Fibroblast of lung (primary cell): Measurements from ENCODE around the gene SPEN. TPM values are rescaled to one million over a fixed set of nuclear protein-coding genes. Genes with fewer than 3 reads are reported as not detected.

Experiments
- DNase-seq, 2 donors: peaks; one replicate each; pipeline versions ENCODE4 v3.0.0 to v3.0.0-alpha.2; 2010; ENCODE audit warnings: low read depth in 2 of 2
- H2AFZ ChIP-seq: 2 replicates; pipeline ENCODE4 v1.5.1; 2012; ENCODE audit warnings: low read length, control low read depth, inconsistent platforms
- H3K27ac ChIP-seq: 2 replicates; pipeline ENCODE4 v1.5.1; 2011; ENCODE audit warnings: low read length, control low read depth; ENCODE audit not compliant: insufficient read depth
- H3K27me3 ChIP-seq: 2 replicates; pipeline ENCODE4 v1.5.1; 2011; ENCODE audit warnings: mild to moderate bottlenecking, low read length; ENCODE audit not compliant: control insufficient read depth, insufficient read depth
- H3K36me3 ChIP-seq: 2 replicates; pipeline ENCODE4 v1.5.1; 2011; ENCODE audit warnings: low read length; ENCODE audit not compliant: control insufficient read depth, insufficient read depth
- H3K4me1 ChIP-seq: 2 replicates; pipeline ENCODE4 v1.5.1; 2011; ENCODE audit warnings: low read length; ENCODE audit not compliant: control insufficient read depth, insufficient read depth; ENCODE audit errors: extremely low read depth
- H3K4me2 ChIP-seq: 2 replicates; pipeline ENCODE4 v1.5.1; 2011; ENCODE audit warnings: low read length, control low read depth; ENCODE audit not compliant: insufficient read depth; ENCODE audit errors: extremely low read depth
- H3K4me3 ChIP-seq, 4 experiments: fragments of 200-600 bp in 1 of 4; sonication (generic) in 1 of 4; replicated peaks in 1 of 4; 2 replicates each; pipeline ENCODE4 v1.5.1; 2011 to 2016; ENCODE audit warnings: low read length in 4 of 4, low read depth in 3 of 4, mild to moderate bottlenecking in 3 of 4, control low read depth in 2 of 4, inconsistent platforms in 1 of 4, mixed read lengths in 1 of 4; ENCODE audit not compliant: insufficient read depth in 1 of 4; ENCODE audit errors: control extremely low read depth in 1 of 4
- H3K79me2 ChIP-seq: 2 replicates; pipeline ENCODE4 v1.5.1; 2012; ENCODE audit warnings: mild to moderate bottlenecking, low read length, inconsistent platforms; ENCODE audit not compliant: control insufficient read depth, insufficient read depth
- H3K9ac ChIP-seq: 2 replicates; pipeline ENCODE4 v1.5.1; 2011; ENCODE audit warnings: mild to moderate bottlenecking, low read length, control low read depth; ENCODE audit not compliant: insufficient read depth
- H3K9me3 ChIP-seq: 2 replicates; pipeline ENCODE4 v1.5.1; 2012; ENCODE audit warnings: low read depth, low read length; ENCODE audit not compliant: control insufficient read depth, insufficient read depth
- H4K20me1 ChIP-seq: 2 replicates; pipeline ENCODE4 v1.5.1; 2011; ENCODE audit warnings: low read length; ENCODE audit not compliant: control insufficient read depth, insufficient read depth; ENCODE audit errors: extremely low read depth
- CTCF ChIP-seq, 2 donors: IDR thresholded peaks in 1 of 2; conservative IDR thresholded peaks in 1 of 2; 1 replicate in 1 of 2; 2 replicates in 1 of 2; pipeline ENCODE4 v1.5.1; 2011 to 2012; ENCODE audit warnings: low read length in 2 of 2, control low read depth in 1 of 2, inconsistent platforms in 1 of 2, low read depth in 1 of 2, mild to moderate bottlenecking in 1 of 2
- EZH2 ChIP-seq: IDR thresholded peaks from 2 replicates; pipeline ENCODE4 v1.5.1; 2012; ENCODE audit warnings: low read length, control low read depth, mild to moderate bottlenecking; ENCODE audit errors: missing control alignments
- polyA plus RNA-seq, 2 donors: library from polyadenylated mRNA; depleted of rRNA in 1 of 2; stranded (reverse) in 1 of 2; unstranded in 1 of 2; fragments of >200 nt; gene quantifications; 2 replicates each; pipeline ENCODE4 v1.2.1, GENCODE V29; 2011 to 2012; ENCODE audit warnings: missing spikeins in 1 of 2
- total RNA-seq: library from RNA; depleted of rRNA; stranded (reverse); fragments of >200 nt; gene quantifications from 2 replicates; pipeline ENCODE4 v1.2.1, GENCODE V29; 2014

SPEN gene
- total and polyA plus RNA-seq, 2 donors (not counting 1 experiment from before 2014, with no cell fraction given): 5.1 to 11.9 TPM

GRCh38 chr1:15946571-15947381 lies 99.3 kb downstream of the SPEN start:
- no peak overlapping the region for H3K27ac ChIP-seq
- no peak overlapping the region for H3K9ac ChIP-seq
- no peak overlapping the region for H2AFZ ChIP-seq
- no peaks in the 10 kb centered on the region for H4K20me1 ChIP-seq
- H3K9me3 ChIP-seq: no peaks in the 10 kb centered on the region
- H3K4me1 ChIP-seq: peaks cover 31% of the 10 kb centered on the region
- no peak for TF ChIP-seq CTCF (conservative IDR thresholded peaks at IDR 0.05 in 1 of 2, IDR thresholded peaks at IDR 0.05 in 1 of 2; ENCODE audit: low read depth in 1 of 2, low read length in 2 of 2)
- no peak for TF ChIP-seq EZH2
- peaks cover 36% of the 10 kb centered on the region for H3K79me2 ChIP-seq
- DNase-seq: no peak
- no peak overlapping the region for H3K4me2 ChIP-seq
- no peak overlapping the region for H3K4me3 ChIP-seq
- H3K36me3 ChIP-seq: peaks cover 41% of the 10 kb centered on the region
- H3K27me3 ChIP-seq: no peaks in the 10 kb centered on the region

GRCh38 chr1:15947382-15948090 lies 100.0 kb downstream of the SPEN start:
- Histone ChIP-seq H3K4me1 (peaks cover 39% of the 10 kb centered on the region), H3K27me3 (no peaks in the 10 kb centered on the region), H3K4me2 (no peak overlapping the region), H2AFZ (no peak overlapping the region), H4K20me1 (no peaks in the 10 kb centered on the region), H3K27ac (no peak overlapping the region), H3K36me3 (peaks cover 37% of the 10 kb centered on the region), H3K9me3 (no peaks in the 10 kb centered on the region), H3K9ac (no peak overlapping the region), H3K4me3 (no peak overlapping the region), H3K79me2 (peaks cover 41% of the 10 kb centered on the region)
- TF ChIP-seq CTCF (conservative IDR thresholded peaks at IDR 0.05 in 1 of 2, IDR thresholded peaks at IDR 0.05 in 1 of 2; ENCODE audit: low read depth in 1 of 2, low read length in 2 of 2) (no peak), EZH2 (no peak)
- DNase-seq: no peak

GRCh38 chr1:15948091-15948591 lies 100.6 kb downstream of the SPEN start:
- Histone ChIP-seq H3K9me3 (no peaks in the 10 kb centered on the region), H4K20me1 (no peaks in the 10 kb centered on the region), H3K4me3 (no peak overlapping the region), H2AFZ (no peak overlapping the region), H3K4me2 (no peak overlapping the region), H3K9ac (no peak overlapping the region), H3K79me2 (peaks cover 41% of the 10 kb centered on the region), H3K4me1 (peaks cover 41% of the 10 kb centered on the region), H3K27ac (peak overlapping the region; percentile 99), H3K27me3 (no peaks in the 10 kb centered on the region), H3K36me3 (peaks cover 31% of the 10 kb centered on the region)
- no peak for TF ChIP-seq CTCF (conservative IDR thresholded peaks at IDR 0.05 in 1 of 2, IDR thresholded peaks at IDR 0.05 in 1 of 2; ENCODE audit: low read depth in 1 of 2, low read length in 2 of 2)
- no peak for TF ChIP-seq EZH2
- DNase-seq: no peak
